CD8-positive, alpha-beta memory T cell (primary cell): Measurements from ENCODE around the gene DHDDS. TPM values are rescaled to one million over a fixed set of nuclear protein-coding genes. Genes with fewer than 3 reads are reported as not detected.

ENCODE experiments used
- CTCF ChIA-PET: fragments of 350-600 bp; sonication (Branson Sonifier 250); formaldehyde crosslinking; loops from one replicate; lab custom pipeline; 2021; ENCODE audit warnings: antibody characterized with exemption; lab: Charles Lee
- POLR2A ChIA-PET: fragments of 350-600 bp; sonication (Branson Sonifier 250); formaldehyde crosslinking; loops from one replicate; lab custom pipeline; 2021; ENCODE audit warnings: antibody characterized with exemption; lab: Charles Lee
- DNase-seq, 5 donors: peaks; one replicate each; pipeline versions ENCODE4 v3.0.0 to v3.0.0-alpha.2; 2020 to 2022; ENCODE audit warnings: mixed read lengths in 1 of 5
- H3K27ac ChIP-seq: one replicate; pipeline ENCODE4 v1.7.0; 2013; ENCODE audit warnings: low read depth, mild to moderate bottlenecking, low read length, moderate library complexity
- H3K27me3 ChIP-seq: 2 replicates; pipeline ENCODE4 v1.7.0; 2013; ENCODE audit warnings: low read length, mild to moderate bottlenecking; ENCODE audit not compliant: insufficient read depth, poor library complexity, severe bottlenecking
- H3K36me3 ChIP-seq: 2 replicates; pipeline ENCODE4 v1.7.0; 2013; ENCODE audit warnings: mild to moderate bottlenecking, low read length, moderate library complexity; ENCODE audit not compliant: insufficient read depth
- H3K4me1 ChIP-seq: 2 replicates; pipeline ENCODE4 v1.7.0; 2013; ENCODE audit warnings: mild to moderate bottlenecking, low read length, moderate library complexity; ENCODE audit not compliant: insufficient read depth
- H3K4me3 ChIP-seq: 2 replicates; pipeline ENCODE4 v1.7.0; 2013; ENCODE audit warnings: mild to moderate bottlenecking, low read length
- H3K9me3 ChIP-seq: 2 replicates; pipeline ENCODE4 v1.7.0; 2013; ENCODE audit warnings: mild to moderate bottlenecking, low read length
- H3K27ac Mint-ChIP-seq, 8 donors: one replicate each; pipeline ENCODE4 v1.8.0; 2020 to 2021; ENCODE audit warnings: mixed read lengths in 8 of 8, mild to moderate bottlenecking in 6 of 8, inconsistent platforms in 3 of 8, moderate library complexity in 3 of 8
- H3K27me3 Mint-ChIP-seq, 2 donors: one replicate each; pipeline ENCODE4 v1.8.0; 2020 to 2021; ENCODE audit warnings: mixed read lengths in 2 of 2, mild to moderate bottlenecking in 1 of 2, moderate library complexity in 1 of 2
- H3K36me3 Mint-ChIP-seq, 3 donors: one replicate each; pipeline ENCODE4 v1.8.0; 2020 to 2021; ENCODE audit warnings: mixed read lengths in 3 of 3, inconsistent platforms in 1 of 3, mild to moderate bottlenecking in 1 of 3
- H3K4me1 Mint-ChIP-seq, 3 donors: one replicate each; pipeline ENCODE4 v1.8.0; 2020 to 2021; ENCODE audit warnings: mixed read lengths in 3 of 3, inconsistent platforms in 1 of 3, mild to moderate bottlenecking in 1 of 3
- H3K4me3 Mint-ChIP-seq, 7 donors: one replicate each; pipeline ENCODE4 v1.8.0; 2020 to 2021; ENCODE audit warnings: mixed read lengths in 7 of 7, mild to moderate bottlenecking in 6 of 7, moderate library complexity in 4 of 7, inconsistent platforms in 2 of 7
- H3K9me3 Mint-ChIP-seq, 5 donors: one replicate each; pipeline ENCODE4 v1.8.0; 2020 to 2022; ENCODE audit warnings: mixed read lengths in 5 of 5, mild to moderate bottlenecking in 3 of 5, moderate library complexity in 2 of 5, inconsistent platforms in 1 of 5
- polyA plus RNA-seq: library from polyadenylated mRNA; unstranded; fragments of 300-500 nt; fragmentation: Illumina TruSeq; gene quantifications from one replicate; pipeline ENCODE4 v1.2.3, GENCODE V29; 2021
- total RNA-seq, 2 experiments: library from RNA; stranded (reverse); gene quantifications; one replicate each; pipeline ENCODE4 v1.2.3, GENCODE V29; 2021

DHDDS gene
- total and polyA plus RNA-seq, 3 experiments from 2014 or later = 21.6 to 52.2 (median 47.9) TPM

- Histone ChIP-seq H3K4me3 (no peak overlapping the region), H3K9me3 (no peaks in the 10 kb centered on the region), H3K36me3 (peaks cover 7% of the 10 kb centered on the region), H3K27ac (no peak overlapping the region), H3K27me3 (no peaks in the 10 kb centered on the region), H3K4me1 (no peaks in the 10 kb centered on the region)
- ChIA-PET POLR2A (no interaction called here), CTCF (interaction anchor here (0.9 to 1.5 kb wide), 2 partner anchors 16 to 21 kb away, joined by 3 to 4 read pairs; no protein-coding TSS in a partner anchor)
- peaks cover 8 to 68% (median 15%) of the 10 kb centered on the region in 3 donors for H3K36me3 Mint-ChIP-seq
- peak overlapping the region in 2 of 8 donors; percentile 27 to 59 for H3K27ac Mint-ChIP-seq
- H3K4me1 Mint-ChIP-seq = no peaks in the 10 kb centered on the region
- no peak overlapping the region for H3K4me3 Mint-ChIP-seq
- H3K9me3 Mint-ChIP-seq = no peaks in the 10 kb centered on the region
- no peaks in the 10 kb centered on the region for H3K27me3 Mint-ChIP-seq
- DNase-seq = no peak
Observed at GRCh38 chr1:26449868-26450267, 17.7 kb downstream of the DHDDS start.

DNA sequence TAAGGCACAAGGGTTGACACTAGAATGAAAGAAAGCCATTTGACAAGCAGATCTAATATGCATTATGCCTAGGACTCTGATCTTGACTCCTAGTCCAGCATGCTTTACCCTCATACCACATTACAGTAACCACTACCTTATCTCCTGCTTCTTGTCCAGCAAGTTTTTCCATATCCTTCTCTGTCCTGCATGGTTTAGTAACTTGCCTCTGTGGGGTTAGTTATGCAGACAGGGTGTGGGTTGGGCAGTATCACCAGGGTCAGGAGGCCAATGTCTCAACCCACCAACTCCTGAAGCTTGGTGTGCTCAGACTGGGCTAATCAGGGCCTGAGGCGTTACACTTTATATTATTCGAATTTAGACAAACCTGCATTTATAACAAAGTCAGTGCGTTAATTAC, 18.8 kb downstream of the DHDDS start:
- no peaks in the 10 kb centered on the region for H3K9me3 ChIP-seq
- ChIA-PET POLR2A (no interaction called here), CTCF (interaction anchor here (1.5 kb wide), 1 partner anchor 15 kb away, joined by 4 read pairs; no protein-coding TSS in a partner anchor)
- no peak for DNase-seq
- peaks cover 7% of the 10 kb centered on the region for H3K36me3 ChIP-seq
- Mint-ChIP-seq H3K4me3 (no peak overlapping the region), H3K36me3 (peaks cover 4 to 72% (median 18%) of the 10 kb centered on the region in 3 donors), H3K27ac (no peak overlapping the region), H3K9me3 (no peaks in the 10 kb centered on the region), H3K27me3 (no peaks in the 10 kb centered on the region), H3K4me1 (no peaks in the 10 kb centered on the region)
- H3K27ac ChIP-seq = no peak overlapping the region
- H3K4me1 ChIP-seq = no peaks in the 10 kb centered on the region
- H3K4me3 ChIP-seq = no peak overlapping the region
- no peaks in the 10 kb centered on the region for H3K27me3 ChIP-seq

GRCh38 chr1:26452459-26453183, 20.5 kb downstream of the DHDDS start:
- H3K4me1 ChIP-seq = no peaks in the 10 kb centered on the region
- H3K9me3 ChIP-seq = no peaks in the 10 kb centered on the region
- Mint-ChIP-seq H3K4me3 (no peak overlapping the region), H3K27me3 (no peaks in the 10 kb centered on the region), H3K36me3 (peaks cover 4 to 64% (median 12%) of the 10 kb centered on the region in 3 donors), H3K4me1 (no peaks in the 10 kb centered on the region), H3K9me3 (no peaks in the 10 kb centered on the region), H3K27ac (peak overlapping the region in 1 of 8 donors; percentile 6)
- H3K27ac ChIP-seq = no peak overlapping the region
- DNase-seq = no peak
- POLR2A ChIA-PET = no interaction called here
- H3K27me3 ChIP-seq = no peaks in the 10 kb centered on the region
- H3K36me3 ChIP-seq = peaks cover 1% of the 10 kb centered on the region
- CTCF ChIA-PET = interaction anchor here (1.5 kb wide), 1 partner anchor 36 kb away, joined by 6 read pairs; no protein-coding TSS in a partner anchor
- H3K4me3 ChIP-seq = no peak overlapping the region

DNA sequence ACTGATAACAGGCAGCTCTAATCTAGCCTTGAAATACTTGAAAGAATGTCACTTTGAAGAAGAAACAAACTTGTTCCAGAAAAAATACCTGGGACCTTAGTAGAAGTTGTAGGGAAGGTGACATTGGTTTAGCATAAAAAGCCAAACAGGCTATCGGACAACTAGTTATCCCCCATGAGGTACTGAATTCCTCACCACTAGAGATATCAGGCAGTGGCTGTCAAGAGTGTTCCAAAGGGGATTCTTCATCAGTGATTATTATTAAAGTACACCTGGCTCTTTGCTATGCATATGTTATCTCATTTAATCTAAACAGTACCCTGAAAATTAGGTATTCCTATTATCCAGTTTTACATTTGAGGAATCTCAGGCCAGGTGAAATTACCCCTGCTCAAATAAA, 27.0 kb downstream of the DHDDS start:
- Mint-ChIP-seq H3K9me3 (no peaks in the 10 kb centered on the region), H3K27ac (no peak overlapping the region), H3K27me3 (no peaks in the 10 kb centered on the region), H3K4me3 (no peak overlapping the region), H3K4me1 (no peaks in the 10 kb centered on the region), H3K36me3 (peaks cover 0 to 70% (median 23%) of the 10 kb centered on the region in 3 donors)
- Histone ChIP-seq H3K4me3 (no peak overlapping the region), H3K27ac (no peak overlapping the region), H3K27me3 (no peaks in the 10 kb centered on the region), H3K9me3 (no peaks in the 10 kb centered on the region), H3K36me3 (peaks cover 21% of the 10 kb centered on the region), H3K4me1 (no peaks in the 10 kb centered on the region)
- CTCF ChIA-PET = interaction anchor here (1.3 kb wide), 1 partner anchor 41 kb away, joined by 3 read pairs; no protein-coding TSS in a partner anchor
- POLR2A ChIA-PET = no interaction called here
- DNase-seq = no peak

GRCh38 chr1:26459573-26460031, 27.5 kb downstream of the DHDDS start:
- Histone ChIP-seq H3K27me3 (no peaks in the 10 kb centered on the region), H3K4me1 (no peaks in the 10 kb centered on the region), H3K4me3 (no peak overlapping the region), H3K27ac (no peak overlapping the region), H3K9me3 (no peaks in the 10 kb centered on the region), H3K36me3 (peaks cover 21% of the 10 kb centered on the region)
- DNase-seq = no peak
- Mint-ChIP-seq H3K36me3 (peaks cover 0 to 72% (median 23%) of the 10 kb centered on the region in 3 donors), H3K27ac (peak overlapping the region in 2 of 8 donors; percentile 18 to 87), H3K27me3 (no peaks in the 10 kb centered on the region), H3K4me3 (no peak overlapping the region), H3K4me1 (no peaks in the 10 kb centered on the region), H3K9me3 (no peaks in the 10 kb centered on the region)
- CTCF ChIA-PET = no interaction called here
- POLR2A ChIA-PET = no interaction called here

GRCh38 chr1:26468911-26469310, 36.8 kb downstream of the DHDDS start:
- ChIA-PET CTCF (interaction anchor here (0.9 kb wide), 1 partner anchor 31 kb away, joined by 3 read pairs; no protein-coding TSS in a partner anchor), POLR2A (no interaction called here)
- Mint-ChIP-seq H3K4me1 (peaks cover 26 to 31% (median 29%) of the 10 kb centered on the region in 3 donors), H3K4me3 (no peak overlapping the region), H3K9me3 (no peaks in the 10 kb centered on the region), H3K36me3 (peaks cover 0 to 64% (median 13%) of the 10 kb centered on the region in 3 donors), H3K27ac (no peak overlapping the region), H3K27me3 (no peaks in the 10 kb centered on the region)
- Histone ChIP-seq H3K4me1 (peaks cover 24% of the 10 kb centered on the region), H3K36me3 (peaks cover 12% of the 10 kb centered on the region), H3K27ac (no peak overlapping the region), H3K9me3 (no peaks in the 10 kb centered on the region), H3K4me3 (no peak overlapping the region), H3K27me3 (no peaks in the 10 kb centered on the region)
- no peak for DNase-seq

DNA sequence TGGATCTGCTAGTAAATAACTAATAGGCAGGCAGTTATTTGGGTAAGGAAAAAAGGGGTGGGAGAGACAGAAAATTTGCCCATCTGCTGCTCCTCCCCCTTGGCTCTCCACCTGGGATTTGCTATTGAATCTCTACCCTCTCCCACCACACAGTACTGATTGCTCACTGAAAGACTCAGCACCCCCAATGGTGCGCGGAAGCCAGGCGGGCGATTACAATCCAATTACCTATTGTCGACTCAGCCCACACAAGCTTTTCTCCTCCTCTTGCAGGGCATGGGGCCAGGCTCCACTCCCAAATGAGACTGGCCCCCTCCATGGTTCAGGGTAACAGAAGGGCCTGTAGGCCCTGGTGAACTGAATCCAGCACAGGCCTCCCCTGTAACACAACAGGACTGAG, 37.4 kb downstream of the DHDDS start:
- H3K4me1 ChIP-seq = peaks cover 31% of the 10 kb centered on the region
- ChIA-PET CTCF (interaction anchor here (0.9 to 1.4 kb wide), 4 partner anchors 37 to 421 kb away, joined by 3 to 5 read pairs (median 3); partner anchors contain the start of genes DHDDS and GPN2), POLR2A (no interaction called here)
- Mint-ChIP-seq H3K4me3 (no peak overlapping the region), H3K4me1 (peaks cover 33 to 38% (median 34%) of the 10 kb centered on the region in 3 donors), H3K36me3 (peaks cover 0 to 66% (median 13%) of the 10 kb centered on the region in 3 donors), H3K9me3 (no peaks in the 10 kb centered on the region), H3K27me3 (no peaks in the 10 kb centered on the region), H3K27ac (peak overlapping the region in 5 of 8 donors; percentile 5 to 99 (median 33))
- peaks cover 17% of the 10 kb centered on the region for H3K36me3 ChIP-seq
- no peak overlapping the region for H3K27ac ChIP-seq
- no peaks in the 10 kb centered on the region for H3K27me3 ChIP-seq
- H3K9me3 ChIP-seq = no peaks in the 10 kb centered on the region
- H3K4me3 ChIP-seq = no peak overlapping the region
- DNase-seq = no peak
